HG03520 (cell line): Measurements from ENCODE around the gene PAOX.
"Not testable (repeated sequence)": the region's sequence is repeated elsewhere in the genome, so short reads cannot be mapped to it uniquely, and the experiment has no call there.

Experiments
- ATAC-seq: cut with Tn5 transposase; IDR thresholded peaks from one replicate; pipeline ENCODE4 v1.9.1; 2021; ENCODE audit warnings: mild to moderate bottlenecking, moderate library complexity; ENCODE audit not compliant: unreplicated experiment

The PAOX gene

DNA sequence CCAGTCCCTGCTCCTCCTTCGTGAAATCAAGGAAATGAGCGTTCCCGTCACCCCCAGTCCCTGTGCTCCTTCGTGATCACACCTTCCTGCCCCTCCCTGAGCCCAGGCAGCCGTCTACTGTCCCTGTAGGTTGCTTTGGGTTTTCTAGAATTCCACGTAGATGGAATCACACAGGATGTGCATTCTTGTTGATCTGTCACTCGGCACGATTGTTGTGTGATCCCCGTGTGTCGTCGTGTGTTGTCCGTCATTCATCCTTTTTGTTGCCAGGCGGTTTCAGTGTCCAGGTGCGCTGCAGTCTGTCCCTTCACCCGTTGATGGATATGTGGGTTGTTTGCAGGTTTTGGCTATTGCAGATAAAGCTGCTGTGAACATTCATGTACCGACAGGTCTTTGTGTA lies 24.3 kb downstream of the PAOX start:
- ATAC-seq: no peak

DNA sequence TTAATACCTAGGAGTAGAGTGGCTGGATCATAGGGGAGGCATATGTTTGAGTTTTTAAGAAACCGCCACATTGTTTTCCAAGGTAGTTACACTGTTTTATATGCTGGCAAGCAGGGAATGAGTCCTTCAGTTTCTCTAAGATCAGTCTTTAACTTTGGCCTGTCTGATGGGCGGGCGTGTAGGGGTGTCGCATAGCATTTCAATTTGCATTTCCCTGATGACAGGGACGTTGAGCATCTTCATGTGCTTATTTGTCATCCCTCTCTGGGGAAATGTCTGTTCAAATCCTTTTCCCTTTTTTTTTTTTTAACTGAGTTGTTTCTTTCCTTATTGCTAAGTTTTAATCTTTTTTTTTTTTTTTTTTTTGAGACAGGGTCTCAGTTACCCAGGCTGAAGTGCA lies 24.7 kb downstream of the PAOX start:
- ATAC-seq: no peak

DNA sequence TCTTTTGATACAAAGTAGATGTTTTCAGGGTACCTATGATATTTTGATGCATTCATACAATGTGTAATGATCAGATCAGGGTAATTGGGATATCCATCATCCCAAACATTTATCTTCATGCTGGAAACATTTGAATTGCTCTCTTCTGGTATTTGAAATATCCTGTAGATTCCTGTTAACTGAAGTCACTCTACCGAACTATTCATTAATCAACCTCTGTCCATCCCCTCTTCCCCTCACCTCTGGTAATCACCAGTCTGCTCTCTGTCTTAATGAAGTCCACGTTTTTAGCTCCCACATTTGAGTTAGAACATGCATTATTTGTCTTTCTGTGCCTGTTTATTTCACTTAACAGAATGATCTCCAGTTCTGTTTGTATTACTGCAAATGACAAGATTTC lies 26.2 kb downstream of the PAOX start:
- ATAC-seq: no peak

DNA sequence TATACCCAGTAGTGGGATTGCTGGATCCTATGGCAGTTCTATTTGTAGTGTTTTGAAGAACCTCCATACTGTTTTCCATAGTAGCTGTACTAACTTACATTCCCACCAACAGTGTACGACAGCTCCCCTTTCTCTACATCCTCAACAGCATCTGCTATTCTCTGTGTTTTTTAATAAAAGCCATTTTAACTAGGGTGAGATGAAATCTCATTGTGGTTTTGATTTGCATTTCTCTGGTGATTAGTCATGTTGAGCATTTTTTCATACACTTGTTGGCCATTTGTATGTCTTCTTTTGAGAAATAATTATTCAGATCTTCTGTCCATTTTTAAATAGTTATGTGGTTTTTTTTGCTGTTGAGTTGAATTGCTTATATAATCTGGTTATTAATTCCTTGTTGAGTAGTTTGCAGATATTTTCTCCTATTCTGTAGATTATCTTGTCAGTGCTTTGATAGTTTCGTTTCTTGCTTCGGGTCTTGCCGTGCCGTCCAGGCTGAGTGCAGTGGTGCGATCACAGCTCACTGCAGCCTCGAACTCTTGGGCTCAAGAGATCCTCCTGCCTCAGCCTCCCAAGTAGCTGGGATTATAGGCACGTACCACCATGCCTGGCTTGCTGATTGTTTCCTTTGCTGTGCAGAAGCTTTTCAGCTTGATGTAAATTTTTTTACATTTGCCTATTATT lies 26.9 kb downstream of the PAOX start:
- no peak for ATAC-seq

DNA sequence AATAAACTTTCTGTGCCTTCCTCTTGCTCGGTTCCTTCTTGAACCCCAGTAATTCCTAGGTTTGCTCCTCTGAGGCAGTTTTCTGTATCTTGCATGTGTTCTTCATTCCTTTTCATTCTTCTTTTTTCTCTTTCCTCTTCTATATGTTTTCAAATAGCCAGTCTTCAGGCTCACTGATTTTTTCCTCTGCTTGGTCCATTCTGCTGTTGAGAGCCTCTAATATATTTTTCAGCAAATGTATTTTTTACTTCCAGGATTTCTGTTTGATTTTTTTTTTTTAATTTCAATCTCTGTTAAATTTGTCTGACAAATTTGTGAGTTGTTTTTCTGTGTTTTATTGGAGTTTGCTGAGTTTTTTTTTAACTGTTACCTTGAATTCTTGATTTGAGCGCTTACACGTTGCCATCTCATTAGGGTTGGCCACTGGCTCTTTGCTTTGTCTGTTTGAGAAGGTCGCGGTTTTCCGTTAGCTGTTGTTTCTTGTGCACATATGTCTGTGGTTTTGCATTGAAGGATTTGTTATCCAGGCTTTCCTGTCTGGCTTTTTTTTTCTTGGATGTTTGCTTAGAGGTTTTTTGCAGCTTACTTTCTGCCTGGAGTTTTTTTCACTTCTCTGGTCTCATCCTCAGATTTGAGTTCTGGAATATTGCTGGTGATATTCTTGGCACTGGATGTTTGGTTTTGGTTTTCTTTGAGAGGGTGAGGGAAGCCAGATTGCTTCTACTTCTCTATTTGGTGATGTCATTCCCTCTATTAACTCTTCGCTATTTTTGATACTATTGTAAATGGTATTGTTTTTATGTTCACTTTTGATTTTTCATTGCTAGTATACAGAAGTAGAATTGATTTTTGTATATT lies 32.7 kb downstream of the PAOX start:
- ATAC-seq: no peak

DNA sequence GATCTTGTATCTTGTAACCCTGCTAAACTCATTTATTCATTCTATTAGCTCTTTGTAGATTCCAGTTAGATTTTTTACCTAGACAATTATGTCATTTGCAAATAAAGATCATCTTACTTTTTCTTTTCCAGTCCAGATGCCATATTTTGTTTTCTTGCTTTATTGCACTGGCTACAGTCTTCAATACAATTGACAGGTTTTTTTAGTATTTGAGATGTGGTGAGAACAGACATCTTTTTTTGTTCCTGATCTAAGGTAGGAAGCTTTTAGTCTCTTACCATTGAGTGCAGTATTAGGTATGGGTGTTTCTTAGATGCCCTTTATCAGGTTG lies 33.3 kb downstream of the PAOX start:
- ATAC-seq: no peak

DNA sequence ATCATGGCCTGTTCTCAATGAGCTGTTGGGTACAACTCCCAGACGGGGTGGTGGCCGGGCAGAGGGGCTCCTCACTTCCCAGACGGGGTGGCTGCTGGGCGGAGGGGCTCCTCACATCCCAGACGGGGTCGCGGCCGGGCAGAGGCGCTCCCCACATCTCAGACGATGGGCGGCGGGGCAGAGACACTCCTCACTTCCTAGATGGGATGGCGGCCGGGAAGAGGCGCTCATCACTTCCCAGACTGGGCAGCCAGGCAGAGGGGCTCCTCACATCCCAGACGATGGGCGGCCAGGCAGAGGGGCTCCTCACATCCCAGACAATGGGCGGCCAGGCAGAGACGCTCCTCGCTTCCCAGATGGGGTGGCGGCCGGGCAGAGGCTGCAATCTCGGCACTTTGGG lies 35.3 kb downstream of the PAOX start:
- ATAC-seq: not testable (repeated sequence)

DNA sequence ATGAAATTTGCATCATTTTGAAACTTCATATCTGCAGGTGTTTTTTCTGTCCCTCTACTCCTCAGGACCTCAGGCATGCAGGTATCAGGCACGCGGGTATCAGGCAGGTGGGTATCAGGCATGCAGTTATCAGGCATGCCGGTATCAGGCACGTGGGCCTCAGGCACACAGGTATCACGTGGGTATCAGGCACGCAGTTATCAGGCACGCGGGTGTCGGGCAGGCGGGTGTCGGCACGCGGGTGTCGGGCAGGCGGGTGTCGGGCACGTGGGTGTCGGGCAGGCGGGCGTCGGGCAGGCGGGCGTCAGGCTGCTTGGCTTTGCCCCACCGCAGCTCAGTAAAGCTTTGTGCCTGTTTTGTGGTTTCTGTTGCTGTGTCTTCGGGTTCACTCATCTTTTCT lies 36.7 kb downstream of the PAOX start:
- no peak for ATAC-seq

DNA sequence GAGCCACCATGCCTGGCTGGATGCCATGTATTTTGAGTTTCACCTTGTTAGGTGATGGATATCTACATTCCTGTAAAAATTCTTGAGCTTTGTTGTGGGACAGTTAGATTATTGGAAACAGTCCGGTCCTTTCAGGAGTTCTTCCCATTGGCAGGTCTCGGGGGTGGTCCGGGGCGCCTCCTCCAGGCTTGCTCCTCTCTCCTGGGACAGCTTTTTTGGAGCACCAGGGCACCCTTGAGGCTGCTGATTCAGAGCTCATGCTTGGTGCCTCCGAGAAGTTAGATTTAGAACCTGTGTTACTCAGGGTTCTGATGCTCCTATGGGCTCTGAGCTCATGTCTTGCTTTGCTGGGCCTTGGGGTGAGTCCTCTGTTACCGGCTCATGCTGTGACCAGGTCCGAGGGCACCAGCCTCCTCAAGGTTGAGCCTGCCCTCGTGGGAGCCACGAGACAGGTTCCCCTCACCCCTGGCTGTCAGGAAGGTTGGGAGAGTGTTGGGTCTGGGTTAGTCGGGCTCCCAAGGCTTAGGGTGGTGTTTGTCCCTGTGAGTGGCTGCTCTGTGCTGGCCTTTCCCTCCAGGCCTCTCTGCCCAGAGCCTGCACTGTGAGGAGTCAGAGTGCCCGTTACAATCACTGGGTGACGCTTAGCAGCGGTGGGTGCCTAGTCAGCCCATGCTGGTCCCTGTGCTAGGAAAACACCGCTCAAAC lies 39.4 kb downstream of the PAOX start:
- ATAC-seq: no peak

DNA sequence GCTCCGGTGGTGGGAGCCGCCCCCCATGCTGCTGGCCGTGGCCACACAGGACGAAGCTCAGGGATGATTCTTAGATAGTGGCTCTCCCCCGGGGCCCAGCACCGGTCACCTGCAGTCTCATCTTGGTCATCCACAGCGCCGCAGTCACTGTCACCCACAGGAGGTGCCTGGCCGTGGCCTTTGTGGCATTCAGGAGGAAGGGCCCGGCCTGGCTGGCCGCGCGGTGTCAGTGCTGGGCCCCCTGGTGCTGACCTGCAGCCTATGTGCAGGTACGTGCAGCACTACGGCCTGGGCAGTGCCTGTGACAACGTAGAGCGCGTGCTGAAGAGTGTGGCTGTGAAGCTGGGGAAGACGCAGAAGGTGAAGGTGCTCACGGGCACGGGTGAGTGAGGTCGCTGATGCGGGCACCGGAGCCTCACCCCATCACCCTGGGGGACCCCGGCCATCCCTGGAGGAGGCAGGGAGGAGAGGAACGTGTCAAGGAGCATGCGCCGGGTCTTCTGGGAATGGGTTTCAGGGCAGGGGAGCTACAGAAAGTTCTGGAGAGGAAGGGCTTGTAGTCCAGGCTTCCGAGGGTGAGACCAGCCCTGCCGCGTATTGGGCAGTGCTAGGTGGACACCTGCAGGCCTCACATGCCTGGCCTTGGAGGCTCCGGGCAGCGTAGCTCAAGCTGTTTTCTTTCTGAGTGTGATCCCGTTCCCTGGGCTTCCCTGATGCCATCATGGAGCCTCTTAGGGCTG lies 40.3 kb downstream of the PAOX start:
- ATAC-seq: no peak

DNA sequence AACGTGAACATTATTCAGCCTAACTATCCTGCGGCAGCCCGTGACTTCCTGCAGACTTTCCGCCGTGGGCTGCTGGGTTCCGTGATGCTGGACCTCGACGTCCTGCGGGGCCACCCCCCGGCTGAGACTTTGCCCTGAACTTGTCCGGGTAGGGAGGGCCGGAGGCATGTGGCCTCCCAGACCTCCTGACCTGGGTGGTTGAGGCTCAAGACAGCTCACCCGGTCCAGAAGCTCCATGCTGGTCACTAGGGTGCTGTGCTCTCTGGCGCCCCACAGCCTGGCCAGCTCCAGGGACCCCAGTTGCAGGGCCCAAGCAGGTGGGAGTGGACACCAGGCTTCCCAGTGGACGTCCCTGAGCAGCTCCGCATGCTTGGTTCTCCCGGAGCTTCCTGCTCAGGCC lies 41.0 kb downstream of the PAOX start:
- no peak for ATAC-seq

DNA sequence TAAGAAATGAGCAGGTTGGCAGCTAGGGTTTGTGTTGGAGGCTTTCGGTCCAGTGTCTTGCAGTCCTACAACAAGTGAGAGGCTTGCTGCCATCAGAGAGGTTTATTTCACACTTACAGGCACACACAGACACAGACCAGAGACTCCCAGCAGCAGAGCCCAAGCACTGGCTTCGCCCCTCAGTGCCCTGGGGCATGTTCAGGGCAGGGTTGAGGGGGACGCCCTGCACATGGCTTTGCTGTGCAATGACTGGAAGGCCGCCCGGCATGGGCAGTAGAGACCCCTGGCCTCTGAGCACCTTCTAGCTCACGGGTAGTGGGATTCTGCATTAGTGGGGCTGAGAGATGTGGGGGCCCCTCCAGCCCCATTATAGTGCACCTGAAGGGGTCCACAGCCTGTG lies 41.5 kb downstream of the PAOX start:
- no peak for ATAC-seq

DNA sequence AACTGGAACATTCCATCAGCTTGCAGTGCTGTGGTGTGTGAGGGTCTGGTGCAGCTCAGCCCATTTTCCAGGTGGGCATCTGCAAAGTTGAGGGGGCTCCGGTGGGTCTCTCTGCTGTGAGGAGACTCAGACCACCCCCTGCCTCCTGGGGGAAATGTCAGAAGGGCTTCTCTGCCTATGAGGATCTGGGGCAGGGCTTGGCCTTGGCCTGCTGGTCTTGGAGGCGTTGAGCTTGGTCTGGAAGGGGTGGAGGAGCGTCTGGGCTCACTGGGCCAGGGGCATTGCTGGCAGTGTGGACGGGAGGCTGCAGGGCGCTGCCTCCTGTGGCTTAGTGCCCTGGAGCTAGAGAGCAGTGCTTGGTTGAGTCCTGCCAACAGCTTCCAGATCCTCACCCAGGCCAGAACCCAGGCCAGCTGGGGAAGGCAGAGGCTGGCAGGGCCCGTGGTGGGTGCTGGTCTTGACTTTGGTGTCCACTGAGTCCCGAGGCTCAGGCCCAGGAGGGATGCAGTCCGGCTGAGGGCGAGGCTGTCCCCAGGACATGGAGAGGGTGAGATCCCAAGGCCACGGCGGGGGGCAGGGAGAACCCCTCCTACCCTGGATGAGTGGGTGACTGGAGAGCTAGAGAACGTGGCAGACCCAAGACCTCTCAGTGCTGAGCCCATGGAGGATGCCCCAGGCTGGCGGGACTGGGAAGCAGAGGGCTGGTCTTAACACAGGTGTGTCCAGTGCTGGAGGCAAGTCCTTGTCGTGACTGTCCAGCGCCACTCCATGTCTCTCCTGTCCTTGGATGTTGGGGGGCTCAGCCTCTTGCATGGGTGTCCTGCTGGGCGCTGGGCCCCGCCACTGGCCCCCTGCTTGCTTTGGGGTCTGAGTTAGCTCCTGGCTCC lies 42.5 kb downstream of the PAOX start:
- no peak for ATAC-seq

DNA sequence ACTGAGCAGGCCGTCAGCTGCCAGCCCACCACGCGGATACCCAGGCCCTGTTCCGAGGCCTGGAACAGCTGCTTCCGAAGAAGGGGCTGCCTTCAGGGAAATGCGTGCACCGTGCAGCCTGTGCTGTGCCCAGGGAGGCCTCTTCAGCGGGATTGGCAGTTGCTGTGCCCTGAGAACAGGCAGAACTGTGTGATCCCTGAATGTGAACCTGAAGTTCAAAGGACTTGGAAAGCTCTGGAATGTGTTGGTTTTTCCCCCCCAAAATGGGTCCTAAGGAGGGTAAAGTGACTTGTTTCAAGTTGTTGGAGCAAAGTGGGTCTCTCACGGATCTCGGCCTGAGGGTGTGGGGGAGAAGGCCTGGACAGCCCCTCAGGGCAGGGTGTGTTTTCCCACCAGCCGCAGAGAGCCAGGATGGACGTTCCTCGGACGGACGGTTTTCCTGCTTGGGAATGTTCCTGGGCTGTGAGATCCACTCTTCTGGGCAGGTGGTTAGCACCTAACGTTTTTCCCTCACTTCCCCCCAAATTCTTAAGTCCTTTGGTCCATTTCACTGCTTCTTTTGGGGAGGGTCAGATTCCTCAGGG lies 43.3 kb downstream of the PAOX start:
- no peak for ATAC-seq

DNA sequence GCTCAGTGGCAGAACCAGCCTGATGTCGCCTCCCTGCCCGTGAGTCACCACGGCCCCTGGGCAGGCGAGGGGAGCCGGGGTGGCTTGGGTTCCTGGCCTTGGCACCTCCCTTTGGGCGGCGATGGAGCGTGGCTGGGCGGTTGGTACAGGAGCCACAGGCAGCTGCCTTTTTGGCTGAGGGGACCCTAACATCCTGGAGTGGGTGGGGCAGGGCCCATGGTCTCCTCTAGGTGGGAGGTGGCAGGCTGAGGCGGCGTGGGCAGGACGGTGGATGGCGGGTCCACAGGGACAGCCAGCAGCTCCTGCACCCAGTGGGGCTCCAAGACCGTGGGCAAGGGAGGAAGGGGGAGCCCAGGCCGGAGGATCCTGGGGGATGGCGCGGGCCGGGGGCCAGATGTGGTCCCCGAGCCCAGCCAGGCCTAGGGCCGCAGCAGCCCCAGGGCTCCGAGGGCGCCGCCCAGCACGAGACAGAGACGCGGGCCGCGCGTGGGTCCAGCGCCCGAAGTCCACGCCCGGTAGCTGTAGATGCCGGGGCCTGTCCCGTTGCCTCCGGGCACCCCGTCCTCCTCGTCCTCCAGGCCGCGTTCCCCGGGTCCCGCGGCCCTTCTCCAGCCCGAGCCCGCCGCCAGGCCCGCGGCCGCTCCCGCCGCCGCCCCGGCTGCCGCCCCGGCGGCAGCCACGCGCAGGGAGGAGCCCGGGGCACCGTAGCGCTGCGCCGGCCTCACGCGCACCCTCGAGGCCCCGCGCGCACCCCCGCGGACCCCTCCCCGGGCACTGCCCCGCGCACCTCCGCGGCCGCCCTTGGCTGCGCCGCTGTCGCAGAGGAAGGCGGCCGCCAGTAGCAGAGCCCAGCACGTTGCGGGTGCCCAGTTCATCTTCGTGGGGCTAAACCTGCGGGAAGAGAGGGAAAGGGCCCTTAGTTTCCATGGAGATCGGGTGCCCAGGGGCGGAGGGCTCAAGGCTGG lies 44.0 kb downstream of the PAOX start:
- no peak for ATAC-seq

DNA sequence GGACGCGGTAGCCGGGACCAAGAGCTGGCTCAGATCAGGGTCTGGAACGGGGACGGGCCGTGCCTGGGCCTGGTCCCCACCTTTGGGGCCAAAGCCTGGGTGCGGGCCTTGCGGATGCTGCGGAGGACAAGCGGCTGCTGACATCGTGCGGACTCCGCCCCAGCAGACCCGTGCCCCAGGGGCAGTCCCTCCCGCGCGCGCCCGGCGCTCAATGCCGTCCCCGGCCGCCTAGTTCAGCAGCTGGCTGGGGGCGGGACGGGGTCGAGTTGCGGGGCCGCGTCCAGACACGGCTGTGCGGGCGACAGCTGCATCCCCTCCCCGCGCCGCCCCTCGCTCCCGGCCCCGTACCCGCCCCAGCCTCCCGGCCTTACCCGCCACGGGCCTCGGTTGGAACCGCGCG lies 45.0 kb downstream of the PAOX start:
- not testable (repeated sequence) for ATAC-seq

DNA sequence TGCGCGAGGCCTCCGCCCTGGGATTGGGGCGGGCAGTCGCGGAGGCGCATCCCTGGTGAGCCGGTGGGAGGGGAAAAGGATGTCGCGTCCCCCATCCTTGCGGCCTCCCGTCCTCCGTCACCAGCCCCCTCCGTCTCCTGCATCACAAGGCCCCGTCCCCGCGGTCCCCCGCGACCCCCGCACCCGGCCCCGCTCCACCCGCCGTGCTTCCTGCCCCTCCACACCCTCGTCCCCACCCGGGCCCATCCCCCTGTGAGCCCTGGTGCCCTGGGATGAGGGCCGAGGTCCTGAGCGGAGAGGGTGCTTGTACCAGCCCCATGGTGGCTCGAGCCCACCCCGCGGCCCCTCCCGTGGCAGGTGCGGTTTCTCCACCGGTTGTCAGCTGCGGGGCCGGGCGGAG lies 45.5 kb downstream of the PAOX start, which contains the start of gene SPRN:
Gene SPRN, minus strand, starts transcription at position 25 of the 400 bp plus-strand sequence. CDS start 944 bp downstream, outside the sequence.
- not testable (repeated sequence) for ATAC-seq

DNA sequence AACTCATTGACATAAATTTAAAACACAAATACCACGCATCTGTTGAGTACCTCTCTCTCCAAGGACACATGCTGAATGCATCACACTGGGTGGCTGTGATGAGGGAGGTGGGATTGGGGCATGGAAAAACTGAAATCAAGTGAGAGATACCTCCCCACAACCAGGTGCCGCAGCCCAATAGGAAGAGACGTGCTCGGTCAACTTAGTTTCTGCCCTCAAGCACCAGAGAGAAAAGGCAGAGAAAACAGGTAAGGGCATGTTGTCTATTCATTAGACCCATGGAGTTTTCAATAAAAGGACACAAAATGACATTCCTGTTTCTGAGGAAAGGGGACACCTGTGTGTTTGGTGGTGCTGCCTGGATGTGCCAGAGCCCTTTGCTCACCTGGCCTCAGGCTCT lies 50.5 kb downstream of the PAOX start:
- not testable (repeated sequence) for ATAC-seq
